ENCODE measurements around the gene SEMA4D.
A peak's percentile ranks its signal among the peaks of the same experiment; 100 is the strongest.

The SEMA4D gene

DNA sequence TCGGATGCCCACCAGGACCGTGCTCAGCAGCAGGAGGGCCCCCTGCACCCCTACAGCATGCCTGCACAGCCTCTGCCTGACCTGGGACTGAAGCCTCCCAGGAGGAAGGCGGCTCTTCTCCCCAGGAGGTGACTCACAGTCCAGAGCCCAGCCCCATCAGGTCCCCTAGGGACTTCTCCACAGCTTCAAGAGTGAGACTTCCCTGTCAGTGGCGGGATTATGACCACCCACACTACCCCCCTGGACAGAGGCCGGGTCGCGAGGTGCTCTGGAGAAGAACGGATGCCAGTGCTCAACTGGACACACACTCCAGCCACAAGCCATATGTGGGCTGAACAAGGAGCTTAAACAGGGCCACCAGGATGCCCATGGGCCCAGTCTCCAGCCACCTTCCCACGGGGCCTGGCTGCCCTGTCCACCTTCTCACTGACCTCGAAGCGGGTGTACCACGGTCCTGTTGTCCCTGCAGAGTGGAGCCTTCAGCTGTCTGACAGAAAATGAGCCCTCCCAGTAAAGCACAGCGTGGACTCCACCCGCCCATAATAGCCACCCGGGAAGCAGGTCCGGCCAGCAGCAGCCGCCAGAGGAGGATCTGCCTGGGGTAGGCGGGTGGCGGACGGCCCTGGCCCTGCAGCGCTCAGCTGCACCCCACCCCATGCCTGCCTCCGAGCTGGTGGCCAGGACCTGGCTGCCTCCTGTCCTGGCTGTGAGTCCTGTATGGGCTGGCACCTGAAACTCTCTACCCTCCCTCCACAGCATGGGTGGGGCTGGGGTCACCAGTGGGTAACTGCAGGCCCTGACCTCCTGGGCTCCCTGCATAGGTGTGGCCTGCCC, 54.7 kb downstream of the SEMA4D start:
- peak; percentile 55 for DNase-seq

DNA sequence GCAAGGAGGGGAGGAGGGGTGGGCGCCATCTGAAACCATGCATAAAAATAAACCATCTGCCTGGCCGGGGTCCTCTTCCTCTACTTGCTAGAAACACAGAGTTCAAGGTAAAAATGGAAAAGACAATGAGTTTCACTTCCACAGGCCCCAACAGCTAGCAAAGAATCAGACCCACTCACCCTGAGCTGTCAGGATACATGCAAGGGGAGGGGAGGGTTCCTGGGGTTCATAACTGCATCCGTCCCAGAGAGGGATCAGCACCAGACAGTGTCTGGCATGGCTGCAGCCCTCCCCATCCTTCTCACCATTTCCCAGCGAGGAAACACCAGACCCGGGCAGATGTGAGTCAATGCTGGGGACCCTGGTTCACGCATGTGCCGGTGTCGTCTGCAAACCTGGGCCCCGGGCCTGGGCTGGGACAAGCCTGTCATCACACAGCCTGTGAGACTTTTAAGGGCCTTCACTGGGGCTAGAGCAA, 55.4 kb downstream of the SEMA4D start:
- DNase-seq, result no peak

DNA sequence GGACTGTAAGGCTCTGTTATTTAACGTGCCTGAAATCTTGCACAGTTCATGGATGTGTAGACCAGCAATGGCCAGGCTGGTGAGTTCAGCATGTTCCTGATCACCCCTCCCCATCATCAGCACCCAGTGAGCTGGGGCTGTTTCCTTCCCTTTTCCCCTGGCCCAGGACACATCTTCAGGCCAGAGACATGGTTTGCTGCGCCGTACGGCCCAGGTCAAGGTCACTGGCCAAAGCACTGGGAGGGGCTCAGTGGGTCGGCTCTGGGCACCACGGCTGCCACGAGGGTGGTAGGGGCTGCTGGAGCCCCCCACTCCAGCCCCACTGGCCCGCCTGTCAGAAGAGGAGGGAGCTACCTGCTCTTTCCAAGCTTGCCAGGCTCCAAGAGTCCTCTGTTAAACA, 55.9 kb downstream of the SEMA4D start:
- DNase-seq, result no peak

DNA sequence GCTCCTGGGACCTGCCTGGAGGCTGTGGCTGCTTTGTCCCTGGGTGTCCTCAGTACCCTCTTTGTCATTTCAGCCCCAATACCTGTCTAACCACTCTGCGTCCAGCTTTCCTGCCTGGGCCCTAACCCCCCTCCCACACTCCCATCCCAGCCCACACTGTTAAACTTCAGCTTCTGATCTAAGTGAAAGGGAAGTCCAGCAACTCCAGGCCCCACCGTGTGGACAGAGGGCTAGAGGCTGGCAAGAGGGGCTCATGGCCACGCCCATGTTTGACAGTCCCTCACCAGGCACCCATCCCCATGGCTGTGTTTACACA, 56.3 kb downstream of the SEMA4D start:
- no peak for DNase-seq

DNA sequence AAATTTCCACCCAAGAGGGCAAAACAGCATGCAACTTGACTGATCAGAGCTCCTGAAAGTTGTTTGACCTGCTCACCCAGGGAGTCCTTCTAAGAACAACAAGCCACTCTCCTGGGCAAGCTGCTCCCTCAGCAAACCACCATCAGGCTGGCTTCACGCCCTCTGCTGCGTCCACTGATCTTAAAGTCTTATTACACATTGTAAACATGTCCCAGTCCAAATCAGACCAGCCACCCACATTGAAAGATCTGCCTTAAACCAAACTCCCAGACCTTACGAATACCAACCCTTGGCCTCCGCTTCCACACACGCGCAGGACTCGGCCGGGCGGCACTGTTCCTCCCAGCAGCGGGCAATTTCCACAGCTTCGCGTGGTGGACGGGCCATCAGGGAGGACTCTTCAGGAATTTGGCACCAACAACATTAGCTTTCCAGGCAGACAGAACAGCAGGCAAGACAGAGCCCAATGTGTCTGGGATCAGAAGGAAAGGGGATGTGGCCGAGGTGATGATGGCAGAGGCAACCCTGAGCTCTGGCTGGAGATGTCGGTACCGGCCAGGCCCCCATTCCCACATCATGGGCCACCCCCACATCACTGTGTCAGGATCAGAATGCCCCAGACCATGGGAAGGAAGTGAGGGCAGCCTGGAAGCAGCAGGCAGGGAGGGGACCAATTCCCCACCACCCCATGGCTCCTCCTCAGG, 56.8 kb downstream of the SEMA4D start:
- no peak for DNase-seq

DNA sequence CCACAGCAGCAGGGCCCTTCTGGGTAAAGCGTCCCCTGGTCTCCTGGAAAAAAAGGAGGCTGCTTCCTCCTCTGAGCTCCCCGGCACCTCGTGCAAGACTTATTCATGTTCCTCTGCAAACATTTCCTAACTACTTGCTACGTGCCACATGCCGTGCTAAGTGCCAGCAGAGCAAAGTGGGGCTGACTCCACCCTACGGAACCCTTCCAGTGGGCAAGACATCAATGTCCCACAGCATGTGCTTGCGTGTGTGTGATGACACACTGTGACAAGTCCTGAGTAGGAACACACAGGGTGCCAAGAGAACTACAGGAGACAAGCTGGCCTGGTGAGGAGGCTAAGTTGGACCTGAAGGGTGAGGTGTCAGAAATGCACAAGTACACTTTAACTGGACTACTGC, 57.4 kb downstream of the SEMA4D start:
- DNase-seq, result no peak

DNA sequence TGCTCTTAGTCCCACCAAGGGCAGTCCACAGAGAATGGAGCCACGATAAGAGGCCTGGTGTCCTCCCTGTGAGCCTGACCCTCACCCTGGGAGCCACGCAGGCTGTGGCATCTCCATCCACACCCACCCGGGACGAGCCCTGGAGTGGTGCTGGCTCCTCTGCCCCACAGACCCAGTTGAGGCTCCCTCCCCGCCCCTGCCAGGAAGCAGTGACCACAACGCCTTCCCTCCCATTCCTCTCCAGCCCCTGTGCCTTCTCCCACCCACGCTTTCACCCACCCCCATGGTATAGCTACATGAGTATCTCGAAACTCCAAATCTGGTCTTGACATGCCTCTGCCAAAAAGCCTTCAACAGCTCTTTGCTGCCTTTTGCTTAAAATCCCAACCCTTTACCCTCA, 57.9 kb downstream of the SEMA4D start:
- no peak for DNase-seq

DNA sequence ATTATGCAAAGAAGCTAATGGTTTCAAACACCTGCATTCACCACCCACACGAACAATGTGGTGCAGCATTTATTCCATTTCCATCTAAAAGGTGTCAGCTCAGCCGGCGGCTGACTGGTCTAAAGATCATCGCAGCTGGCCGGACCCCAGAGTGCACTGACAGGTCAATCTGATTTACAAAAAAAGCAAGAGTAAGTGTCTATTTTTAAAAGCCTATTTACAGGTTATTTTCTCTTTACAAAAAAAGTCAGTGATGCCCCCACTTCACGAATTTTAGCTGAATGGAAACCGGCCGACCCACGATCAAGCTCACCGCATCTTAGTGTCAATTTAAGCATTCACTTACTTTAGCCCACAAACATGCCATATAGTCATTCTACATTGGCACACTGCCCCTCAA, 58.3 kb downstream of the SEMA4D start:
- DNase-seq, result no peak

DNA sequence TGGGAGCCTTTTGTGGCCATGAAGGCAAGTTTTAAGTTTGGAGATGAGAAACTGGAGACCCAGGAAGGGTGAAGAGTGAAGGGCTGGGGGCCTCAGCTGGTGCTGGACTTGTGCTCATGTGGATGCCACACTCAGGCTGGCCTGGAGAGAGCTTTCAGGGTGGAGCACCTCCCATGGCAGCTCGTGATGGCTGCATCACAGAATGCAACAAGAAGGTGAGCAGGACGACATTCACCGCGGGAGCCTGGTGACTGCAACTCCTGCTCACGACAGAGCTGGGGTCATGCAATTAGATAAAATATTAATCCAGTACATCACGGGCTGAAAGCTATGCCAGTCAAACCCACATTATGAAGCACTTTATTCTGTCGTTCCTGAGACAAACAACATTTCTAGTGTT, 59.7 kb downstream of the SEMA4D start:
- DNase-seq, result no peak

DNA sequence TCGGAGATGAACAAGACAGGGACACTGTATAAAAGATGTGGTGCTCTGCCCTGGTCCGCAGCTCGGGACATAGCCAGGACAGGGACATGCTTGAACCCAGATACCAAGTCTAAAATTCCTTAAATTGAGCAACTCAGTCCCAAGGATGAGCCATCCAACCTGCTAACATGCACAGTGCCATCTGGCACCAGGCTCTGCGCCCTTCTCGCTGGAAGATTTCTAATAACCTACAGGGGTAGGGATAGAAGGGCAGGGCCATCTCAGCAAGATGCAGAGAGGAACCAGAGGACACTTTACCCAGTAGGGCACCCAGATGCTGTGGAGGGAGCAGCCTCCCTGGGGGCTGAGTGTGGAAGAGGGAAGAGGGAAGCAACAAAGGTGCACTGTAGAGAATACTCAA, 60.1 kb downstream of the SEMA4D start:
- DNase-seq, result no peak

DNA sequence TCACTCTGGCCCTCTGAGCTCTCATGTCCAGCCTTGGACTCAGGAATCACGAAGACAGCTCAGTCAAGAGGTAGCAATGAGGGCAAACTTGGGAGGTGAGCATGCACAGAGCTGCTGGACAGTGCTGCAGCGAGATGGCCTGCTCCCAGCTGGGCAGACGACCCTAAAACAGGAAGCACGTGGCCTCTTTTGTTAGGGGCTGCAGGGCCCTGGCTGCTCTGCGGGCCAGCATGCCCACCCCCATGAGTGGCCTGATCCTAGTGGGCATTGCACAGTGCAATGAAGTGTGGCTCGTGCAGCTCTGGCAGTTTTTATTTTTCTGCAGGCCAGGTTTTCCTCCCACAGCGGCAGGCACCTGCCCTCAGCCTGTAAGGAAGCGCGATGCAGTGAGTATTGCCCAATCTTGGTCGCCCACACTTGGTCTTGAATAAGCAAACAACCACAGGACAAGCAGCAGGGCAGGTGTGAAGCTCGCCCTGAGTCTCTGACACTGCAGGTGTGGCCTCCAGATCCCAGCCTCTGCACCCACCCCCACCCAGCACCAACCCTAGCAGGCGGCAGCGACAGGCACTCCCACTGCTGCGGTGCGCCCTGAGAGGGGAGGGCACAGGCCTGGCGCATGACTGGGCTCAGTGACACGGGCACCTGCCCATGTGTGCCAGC, 60.8 kb downstream of the SEMA4D start:
- no peak for DNase-seq

DNA sequence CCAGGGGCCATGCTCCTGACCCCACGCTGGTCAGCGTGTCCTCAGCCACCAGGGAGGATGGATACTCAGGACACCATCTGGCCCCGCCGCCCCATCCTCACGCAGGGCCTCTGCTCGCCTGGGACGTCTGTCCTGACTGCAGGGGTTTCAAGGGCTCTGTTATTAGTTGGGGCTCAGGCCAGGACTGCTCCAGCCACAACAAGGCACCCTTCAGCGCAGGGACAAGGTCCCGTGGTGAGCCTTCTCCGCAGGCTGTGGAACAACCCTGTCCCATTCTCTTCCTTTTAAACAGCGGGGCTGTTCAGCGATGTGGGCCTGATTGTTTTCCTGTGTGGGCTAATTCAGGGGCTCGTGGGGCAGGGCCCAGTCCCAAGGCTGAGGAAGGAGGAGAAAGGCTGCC, 61.6 kb downstream of the SEMA4D start:
- no peak for DNase-seq

DNA sequence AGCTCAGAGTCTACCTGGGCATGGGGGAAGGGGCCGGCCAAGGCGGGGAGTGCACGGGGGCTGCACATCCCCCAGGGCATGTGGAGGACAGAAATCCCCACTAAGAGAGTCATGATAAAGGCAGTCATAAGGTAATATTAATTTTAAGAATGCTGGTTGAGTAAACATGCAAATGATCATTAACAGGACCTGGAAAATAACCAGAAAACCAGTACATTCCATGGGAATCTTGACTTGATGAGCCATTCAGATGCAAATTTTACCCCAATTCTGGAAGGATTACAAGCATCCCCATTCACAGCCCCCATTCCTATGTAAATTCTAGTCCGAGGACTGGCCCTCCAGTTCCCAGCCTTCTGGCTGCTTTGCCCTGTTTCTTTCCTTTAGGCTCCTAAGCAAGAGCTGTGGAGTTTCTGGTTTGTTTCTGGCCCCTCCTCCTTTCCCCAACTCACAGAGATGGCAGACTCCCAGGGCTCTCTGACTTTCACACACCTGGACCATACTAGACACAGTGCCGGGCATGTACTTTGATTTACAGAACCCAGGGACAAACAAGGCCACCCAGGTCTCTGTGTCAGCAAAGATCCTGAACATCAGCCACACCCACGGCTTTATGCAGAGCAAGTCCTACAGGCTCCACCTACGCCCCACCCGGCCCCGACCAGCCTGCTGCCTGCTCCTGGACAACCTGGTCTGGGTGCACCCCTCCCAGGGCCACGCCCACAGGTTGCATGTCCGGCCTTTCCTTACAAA, 62.7 kb downstream of the SEMA4D start:
- DNase-seq, result no peak

DNA sequence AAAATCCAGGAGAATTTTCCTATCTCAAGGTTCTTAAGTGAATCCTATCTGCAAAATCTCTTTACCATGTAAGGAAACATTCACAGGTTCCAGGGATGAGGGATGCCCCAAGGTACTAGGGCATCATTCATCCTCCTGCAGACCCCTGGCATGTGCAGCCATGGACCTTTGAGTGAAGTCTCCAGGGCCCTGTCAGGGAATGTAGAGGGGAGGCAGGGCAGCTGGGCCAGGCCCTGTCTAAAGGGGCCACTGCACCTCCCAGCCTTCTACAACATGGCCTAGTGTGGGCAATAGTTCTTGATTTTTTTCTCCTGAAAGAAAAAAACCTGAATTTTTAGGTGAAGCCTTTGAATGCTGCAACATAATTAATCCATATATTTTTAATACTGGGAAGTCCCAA, 63.3 kb downstream of the SEMA4D start:
- DNase-seq, result no peak

DNA sequence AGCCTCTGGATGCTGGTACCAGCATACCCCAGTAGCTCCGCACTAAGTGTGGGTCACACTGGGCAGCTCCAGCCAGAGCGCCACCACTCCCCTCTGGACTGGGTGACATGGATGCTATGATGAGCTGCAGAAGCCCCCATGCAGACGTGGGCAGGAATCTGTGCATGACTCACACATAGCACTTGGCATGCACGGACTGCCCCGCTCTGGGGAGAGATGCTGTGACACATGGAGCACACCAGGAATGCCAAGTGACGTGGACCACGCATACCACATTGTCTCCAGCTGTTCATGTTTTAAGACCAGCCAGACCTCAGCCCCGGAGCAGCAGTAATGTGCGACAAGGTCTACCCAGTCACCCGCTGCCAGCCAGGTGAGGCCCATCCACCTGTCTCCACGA, 64.1 kb downstream of the SEMA4D start:
- DNase-seq, result peak; percentile 70

DNA sequence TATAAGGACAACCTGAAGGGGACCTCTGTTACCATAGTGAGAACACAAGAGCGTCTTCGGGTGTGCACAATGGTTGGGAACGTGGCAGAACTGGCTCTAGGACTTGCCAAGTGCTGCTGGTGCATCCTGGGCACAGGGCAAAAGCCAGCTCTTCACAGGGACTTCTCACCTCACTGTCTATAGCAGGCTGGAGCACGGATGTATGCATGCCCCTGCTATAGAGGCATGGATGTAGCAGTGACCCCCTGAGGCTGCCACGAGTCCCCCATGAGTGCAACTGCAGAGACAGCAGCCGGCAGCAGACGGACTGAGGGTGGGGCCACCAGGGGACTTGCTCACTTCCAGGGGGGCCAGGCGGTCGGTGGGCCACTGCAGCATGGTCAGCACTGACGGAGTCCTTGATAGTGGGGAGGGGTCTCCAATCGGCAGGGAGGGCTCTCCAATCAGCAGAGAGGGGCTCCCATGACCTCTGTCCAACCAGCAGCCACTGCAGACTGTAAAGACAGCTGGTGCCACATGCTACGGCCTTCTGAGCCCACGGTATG, 64.9 kb downstream of the SEMA4D start:
- DNase-seq, result no peak

DNA sequence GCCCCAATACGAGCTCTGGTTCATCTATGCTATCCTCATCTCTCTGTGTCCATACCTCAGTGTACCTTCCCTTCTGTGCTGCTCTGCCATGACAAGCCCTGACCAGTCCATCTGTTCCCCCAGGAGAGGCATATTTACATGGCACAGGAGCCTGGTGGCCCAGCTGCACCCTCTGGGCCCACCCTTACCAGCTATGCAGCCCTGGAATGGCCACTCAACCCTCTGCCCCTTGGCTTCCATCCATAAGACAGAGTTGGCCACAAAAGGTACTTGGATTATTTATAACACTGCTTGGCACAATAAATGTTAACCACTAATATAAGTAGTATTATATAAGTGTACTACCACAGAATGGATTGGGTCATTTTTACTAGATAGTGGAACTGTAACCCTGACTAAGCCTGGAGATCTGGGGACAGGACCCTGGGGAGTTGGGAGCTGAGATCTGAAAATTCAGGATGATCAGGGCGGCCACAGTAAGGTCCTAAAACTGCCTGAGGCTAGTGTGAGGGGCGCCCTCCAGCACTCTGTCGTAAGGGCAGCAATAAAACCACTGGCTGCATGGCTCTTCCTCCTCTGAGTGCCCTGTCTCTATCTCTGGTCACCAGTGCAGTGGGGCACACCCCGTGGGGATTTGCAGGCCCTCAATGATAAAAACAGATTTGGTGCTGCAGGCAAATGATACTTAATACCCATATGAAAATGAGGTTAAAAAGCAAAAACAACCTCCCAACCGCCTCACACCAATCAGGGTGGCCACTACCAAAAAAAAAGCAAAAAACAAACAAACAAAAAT, 65.8 kb downstream of the SEMA4D start:
- DNase-seq, result no peak

DNA sequence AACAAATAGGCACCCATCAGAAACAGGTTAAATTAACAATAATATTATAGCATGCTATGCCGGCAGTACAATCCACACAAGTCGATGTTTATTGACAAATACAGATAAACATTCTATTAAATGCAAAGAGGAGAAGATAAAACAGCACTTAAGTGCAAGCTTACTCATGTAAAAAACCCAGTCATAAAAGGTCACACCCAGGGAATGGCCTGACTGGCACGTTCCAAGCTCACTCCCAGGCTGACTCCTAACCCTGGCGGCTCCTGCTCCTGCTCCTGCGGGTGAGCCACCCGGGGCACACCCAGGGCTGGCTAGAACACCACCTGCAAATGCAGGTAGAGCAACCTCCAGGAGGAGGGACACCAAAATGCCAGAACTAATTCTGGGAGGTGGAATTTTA, 66.9 kb downstream of the SEMA4D start:
- DNase-seq, result no peak

DNA sequence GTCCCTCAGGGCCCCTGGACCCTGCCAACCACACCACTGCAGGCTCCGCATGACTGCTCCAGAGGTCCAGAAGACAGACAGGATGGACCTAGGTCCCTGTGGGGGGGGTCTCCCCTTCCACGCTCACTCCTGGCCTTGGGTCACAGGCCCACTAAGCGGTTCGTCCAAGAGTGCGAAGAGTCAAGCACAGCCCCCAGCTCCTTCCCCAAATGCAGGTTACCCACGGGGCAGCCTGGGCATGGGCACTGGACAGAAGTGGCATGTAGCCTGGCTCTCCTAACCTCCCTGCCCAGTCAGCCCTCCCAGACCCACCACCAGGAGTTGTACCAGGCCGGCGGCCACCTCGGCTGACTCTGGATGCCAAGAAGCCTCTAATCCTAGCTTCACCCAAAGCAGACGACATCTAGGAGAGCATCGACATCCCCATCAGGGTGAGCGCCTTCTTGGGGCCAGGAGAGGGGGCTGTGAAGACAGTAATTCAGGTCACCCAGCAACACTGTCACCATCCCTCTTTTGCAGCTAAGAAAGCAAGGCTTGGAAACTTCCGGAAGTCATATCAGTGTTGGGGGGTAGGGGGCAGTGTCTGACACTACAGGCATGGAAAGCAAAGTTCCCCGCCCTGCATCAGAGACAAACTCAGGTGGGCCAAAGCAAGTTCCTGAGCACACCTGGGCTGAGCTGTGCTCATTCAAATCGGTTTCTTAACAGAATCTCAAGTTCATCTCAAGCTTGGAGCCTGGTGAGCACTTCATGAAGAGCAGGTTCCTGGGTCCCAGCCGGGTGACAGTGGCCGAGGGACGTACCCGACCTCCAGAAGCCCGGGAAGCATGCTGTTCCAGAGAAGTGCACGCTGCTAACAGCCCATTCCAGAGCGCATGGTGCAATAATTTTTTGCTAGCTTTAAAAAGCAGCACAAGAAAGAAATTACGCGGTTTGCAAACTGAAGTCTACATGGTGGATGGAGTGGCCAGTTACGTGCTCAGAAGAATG, 68.7 kb downstream of the SEMA4D start:
- DNase-seq, result no peak

DNA sequence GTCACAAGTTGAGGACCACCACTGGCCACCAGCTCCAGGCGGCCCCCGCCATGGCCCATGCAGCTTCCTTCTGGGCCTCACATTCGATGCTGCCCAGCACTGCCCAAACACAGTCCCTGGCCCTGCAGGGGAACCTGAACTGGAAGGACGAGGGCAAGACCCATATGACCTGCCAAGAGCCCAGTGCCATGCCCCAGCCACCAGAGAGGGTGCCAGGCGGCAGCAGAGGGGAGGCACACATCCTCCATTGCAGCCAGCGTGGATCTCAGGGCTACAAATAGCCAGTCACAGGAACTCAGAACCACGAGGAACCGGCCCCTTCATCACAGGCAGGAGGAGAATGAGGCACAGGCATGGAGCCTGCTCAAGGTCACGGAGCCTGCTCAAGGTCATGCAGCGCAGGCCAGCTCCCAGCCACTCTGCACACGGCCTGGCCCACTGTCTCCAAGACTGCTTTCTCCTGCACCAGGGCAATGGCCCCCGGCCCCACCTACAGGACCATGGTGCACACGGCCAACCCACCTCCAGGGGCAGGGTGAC, 69.6 kb downstream of the SEMA4D start:
- DNase-seq, result no peak

All from fibroblast of upper back skin (primary cell).